Activated T-cell treated with anti-CD3 and anti-CD28 coated beads, Interleukin-2, amount 50 U/mL, for 48 hours (primary cell): ENCODE data around the gene CCT7.
A peak's percentile ranks its signal among the peaks of the same experiment; 100 is the strongest.

Experiments
- DNase-seq, 2 experiments: peaks; one replicate each; pipeline ENCODE4 v3.0.0-alpha.2; 2020

CCT7 gene

DNA sequence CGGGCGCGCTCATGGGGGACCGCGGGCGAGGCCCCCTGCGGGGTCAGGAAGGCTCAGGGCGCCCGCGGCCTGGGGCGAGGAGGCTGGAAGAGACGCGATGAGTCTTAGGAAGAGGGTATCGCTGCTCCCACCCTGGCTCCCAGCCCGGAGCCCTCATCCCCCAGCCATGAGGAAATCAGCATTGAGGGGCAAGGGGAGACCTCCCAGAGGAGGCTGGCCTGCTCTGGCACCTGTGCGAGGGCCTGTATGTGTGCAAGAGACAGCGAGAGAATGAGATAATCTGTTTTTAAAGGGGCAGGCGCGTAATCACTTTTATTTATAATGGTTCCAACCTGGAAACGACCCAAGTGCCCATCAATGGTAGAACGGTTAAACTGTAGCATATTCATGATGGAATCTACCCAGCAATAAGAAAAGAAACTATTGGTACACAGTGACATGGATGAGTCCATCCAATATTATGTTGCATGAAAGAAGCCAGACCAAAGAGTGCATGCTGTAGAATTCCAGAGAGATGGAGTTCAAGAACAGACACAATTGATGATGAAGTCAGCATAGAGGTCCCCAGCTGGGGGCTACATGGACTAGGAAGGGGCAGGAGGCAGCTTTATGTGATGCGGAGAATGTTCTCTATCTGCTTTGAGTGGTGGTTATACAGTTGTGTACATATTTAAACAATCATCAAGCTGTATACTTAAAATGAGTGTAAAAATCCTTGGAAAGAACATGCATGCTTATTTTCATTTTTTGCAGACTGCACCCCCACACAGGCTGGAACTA lies 35.8 kb downstream of the CCT7 start:
- DNase-seq, result peak in 1 of 2 experiments; percentile 50

DNA sequence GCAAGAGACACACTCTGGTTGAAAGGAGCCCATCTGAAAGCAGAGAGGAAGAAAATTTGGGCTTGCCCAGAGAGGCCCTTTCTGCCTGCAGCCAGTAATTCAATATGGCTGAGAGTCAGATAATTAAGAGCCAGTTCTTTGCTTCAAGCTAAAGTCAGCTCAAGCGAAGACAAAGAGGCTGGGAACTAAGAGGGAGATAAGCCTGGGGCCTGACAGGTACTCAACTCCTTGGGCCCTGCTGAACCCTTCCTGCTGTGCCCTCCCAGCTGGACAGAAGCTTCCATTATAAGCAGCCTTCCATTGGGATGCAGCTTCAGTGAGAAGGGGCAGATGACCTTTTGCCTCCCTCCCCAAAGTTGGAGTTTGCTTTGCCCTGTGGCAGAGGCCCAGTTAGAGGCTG lies 38.2 kb downstream of the CCT7 start:
- DNase-seq, result no peak

DNA sequence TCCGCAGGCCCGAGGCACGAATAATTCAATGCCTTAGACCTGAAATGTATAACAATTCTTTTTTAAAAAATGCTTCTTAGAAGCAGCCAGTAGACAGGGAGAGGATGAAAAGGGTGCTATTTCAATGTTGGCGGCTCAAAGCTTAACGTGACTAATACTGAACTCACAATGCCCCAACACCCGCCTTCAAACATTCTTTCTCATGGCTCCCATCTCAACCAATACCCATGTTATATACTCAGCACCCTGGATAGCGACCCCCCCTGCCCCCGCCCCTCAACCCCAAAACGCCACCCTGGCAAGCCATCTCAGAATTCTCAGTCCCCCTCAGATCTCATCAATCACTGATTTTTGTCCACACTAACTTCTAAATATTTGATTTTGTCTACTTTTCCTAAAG lies 45.7 kb downstream of the CCT7 start:
- DNase-seq, result no peak

DNA sequence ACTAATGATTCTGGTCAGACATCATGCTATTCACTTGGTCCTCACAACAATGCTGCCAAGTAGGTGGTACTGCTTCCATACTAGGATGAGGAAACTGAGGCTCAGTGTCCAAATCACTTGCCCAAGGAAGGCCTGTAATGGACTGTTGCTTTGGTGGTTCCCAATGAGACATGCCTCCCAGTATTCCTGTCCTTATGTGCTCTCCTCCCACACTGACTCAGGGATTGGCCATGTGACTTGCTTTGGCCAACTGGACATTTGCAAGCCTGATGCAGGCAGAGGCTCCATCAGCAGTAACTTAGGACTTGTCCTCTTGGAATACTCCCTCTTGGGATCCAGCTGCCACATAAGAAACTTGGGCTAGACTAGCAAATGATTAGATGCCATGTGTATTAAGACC lies 47.1 kb downstream of the CCT7 start:
- DNase-seq, result no peak

DNA sequence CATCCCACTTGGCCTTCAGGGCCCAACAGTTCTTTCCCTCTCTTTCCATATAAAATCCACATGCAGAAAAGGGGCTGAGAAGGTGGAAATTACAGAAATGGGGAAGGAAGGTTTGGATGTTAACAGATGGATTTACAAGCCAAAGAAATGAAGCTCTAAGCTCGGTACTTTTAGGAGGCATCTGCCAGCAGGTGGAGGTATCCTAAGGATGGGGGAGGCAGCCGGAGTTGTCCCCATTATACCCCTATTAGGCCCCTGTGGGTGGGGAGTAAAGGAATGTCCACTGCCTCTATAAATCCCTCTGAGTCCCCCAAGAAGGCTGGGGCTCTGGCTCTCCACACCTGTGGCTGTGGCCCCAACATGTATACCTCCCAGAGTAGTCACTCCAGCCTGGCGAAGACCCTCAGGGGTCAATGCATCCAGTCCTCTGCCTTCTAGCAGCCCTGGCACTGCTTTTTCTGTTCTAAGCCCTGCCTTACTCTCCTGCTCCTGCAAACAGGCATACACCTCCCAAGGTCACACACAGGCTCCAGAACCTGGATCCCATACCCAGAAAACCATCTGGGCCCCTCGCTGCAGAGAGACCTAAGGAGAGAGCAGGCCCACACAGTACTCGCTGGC lies 48.9 kb downstream of the CCT7 start:
- DNase-seq, result no peak

DNA sequence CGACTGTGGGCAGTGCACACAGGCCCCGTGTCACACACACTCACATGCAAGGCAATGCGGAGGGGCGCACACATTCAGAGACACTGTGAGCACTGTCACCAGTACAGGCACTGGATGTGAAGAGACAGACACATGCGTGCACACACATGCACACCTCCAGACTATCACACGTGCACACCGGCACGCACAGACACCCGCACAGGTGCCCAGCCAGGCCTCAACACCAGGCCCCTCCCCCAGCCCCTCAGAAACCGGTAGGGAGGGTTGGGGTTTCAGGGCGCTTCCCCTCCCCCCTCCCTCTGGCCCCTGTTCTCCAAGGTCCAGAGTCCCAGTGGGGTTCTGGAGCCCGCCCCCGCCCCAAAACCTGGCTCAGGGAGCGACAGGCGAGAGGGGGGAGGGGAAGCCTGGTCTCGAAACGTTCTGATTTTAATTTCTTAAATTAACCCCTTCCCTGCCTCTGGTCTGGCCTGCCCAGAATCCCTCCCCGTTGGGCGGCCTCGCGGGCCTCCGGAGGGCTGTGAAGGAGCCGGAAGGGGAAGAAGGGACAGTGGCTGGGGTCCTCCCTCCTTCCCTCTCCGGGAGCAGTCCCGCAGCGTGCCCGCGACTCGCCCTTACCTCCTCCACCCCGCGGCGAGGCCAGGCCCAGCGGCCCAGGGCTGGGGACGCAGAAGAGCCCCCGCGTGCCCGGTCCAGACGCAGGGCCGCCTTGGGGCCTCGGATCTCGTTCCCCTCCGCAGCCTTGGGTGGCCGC lies 49.6 kb downstream of the CCT7 start:
- DNase-seq, result peak; percentile 55 to 57

DNA sequence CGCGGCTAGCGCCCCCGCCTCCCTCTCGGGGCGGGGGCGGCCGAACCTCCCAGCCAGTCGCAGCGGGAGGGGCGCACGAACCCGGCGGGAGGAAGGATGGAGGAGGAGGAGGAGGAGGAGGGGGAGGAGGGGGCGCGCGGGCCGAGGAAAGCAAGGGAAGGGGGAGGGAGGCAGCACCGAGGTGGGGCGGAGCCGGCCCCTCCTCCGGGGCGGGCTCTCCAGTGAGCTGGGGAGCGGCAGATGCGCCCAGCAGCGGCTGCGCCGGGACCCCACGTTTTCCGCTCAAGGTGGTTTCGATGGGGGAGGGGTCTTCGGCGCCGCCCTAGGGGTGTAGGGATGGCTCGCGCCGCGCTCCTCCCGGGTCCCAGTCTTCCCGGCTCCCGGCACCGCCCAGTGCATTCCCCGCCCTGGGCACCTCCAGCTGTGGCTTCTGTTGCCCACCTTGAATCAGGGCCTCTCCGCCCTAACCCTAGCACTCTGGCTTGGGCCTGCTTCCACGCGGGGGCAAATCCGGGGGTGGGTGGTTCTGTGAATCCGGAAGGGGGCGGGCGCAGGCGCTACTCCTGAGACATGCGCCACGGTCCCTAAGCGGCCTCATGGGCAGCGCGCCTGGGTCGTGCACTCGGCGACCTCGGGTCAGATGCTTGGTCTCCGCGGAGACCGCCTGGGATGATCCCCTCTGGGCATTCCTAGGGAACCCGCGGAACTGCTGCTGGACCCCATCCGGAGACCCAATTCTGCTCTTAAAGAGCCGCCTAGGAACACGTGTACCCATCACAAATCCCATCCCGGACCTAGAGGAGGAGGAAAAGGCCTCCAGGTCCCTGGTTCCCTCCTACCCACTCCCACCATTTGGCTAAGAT lies 50.4 kb downstream of the CCT7 start, which contains the start of gene FBXO41:
Gene FBXO41, minus strand, starts transcription at position 183 of the 863 bp plus-strand sequence. CDS start 14,848 bp downstream, outside the sequence.
- DNase-seq, result peak; percentile 82 to 85

DNA sequence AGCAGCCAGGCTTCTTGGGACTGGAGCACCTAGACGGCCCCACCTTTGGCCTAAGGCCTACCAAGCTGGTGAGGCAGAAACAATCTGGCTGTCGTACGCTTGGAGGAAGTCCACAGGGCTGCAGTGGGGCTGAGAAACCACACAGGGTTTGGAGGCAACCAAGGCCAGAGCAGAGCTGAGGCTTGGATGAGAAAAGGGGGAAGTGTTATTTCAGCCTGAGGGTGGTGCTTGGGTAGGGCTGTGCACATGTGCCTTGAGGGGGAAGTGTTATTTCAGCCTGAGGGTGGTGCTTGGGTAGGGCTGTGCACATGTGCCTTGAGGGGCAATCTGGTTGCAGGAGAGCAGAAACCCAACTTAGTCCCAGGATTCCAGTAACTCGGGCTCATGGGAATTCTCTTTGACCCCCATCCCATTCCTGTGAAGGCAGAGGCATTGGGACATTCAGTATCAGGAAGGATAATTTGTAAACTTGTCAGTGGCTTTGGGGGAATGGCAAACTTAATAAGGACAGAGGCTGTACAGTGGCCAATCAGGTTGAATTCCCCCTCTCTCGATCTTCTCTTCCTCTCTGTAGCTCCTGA lies 51.1 kb downstream of the CCT7 start:
- DNase-seq, result no peak

DNA sequence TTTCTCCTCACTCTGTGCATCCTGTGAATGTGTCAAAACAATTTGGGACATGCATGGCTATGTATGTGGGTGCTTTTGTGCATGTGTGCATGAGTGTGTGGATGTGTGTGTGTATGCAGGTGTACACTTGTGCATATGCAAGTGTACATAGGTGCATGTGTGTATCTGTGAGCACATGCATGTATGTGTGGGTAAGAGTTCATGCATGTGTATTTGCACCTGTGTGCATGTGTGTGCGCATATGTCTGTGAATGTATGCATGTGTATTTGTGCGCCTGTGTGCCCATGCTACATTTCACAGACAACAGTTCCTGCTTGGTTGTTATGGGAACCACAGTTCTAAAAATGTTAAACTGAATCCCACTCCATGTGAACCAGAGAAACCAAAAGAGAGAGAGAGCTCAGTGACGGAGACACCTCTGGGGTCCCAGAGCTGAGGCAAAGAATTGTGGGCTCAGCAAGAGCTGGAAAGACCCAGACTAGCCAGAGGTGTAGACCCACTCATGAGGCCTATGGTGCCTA lies 52.1 kb downstream of the CCT7 start:
- no peak for DNase-seq

DNA sequence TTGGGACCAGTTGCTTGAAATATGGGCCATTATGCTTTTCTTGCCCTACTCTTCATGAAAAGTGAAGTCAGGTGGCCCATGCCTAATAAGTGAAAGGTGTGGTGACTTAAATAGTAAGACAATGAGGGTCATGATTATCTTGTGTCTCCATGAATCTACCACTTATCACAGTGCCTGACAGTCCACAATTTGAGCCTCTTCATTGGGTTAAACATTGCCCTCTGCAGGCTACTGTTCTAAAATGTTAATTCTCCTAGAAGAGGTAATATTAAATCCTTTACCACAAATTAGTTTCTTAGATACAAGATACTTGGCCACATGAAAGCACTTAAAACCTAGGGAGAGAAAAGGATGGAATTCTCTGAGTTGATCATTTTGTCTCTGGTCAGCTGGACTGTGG lies 55.2 kb downstream of the CCT7 start:
- no peak for DNase-seq

DNA sequence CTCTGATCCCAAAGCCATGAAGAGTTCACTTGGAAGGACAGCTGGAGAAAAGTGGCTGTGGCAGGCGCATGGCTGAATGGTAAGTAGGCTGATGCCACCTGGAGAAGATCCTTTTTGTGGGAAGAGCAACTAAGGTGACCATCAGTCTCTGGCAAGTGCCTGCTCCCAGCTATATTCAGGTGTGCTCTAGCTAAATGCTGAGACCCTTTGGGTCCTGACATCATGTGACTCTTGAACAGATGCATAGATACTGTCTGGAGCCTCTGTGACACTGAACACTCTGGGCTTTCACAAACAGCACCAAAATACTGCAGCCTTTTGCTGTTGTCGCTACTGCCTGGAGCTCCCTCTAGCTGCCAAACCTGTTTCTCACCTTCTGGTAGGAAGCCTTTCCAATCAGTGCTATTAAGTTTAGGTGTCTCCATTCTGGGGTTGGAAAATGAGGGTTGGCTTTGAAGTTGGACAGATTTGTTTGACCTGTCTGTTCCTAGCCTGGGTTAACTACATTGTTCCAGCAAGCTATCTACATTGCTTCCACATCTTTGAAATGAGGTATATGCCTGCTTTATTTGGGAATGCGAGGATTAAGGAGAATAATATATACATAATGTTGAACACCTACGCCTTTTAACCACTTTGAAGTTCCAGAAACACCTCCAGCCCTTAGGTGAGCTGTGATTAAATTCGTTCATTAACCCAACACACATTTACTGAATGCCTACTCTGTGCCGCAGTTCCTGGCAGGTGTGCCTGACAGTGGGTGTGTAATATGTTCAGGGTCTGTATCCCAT lies 56.1 kb downstream of the CCT7 start:
- DNase-seq, result peak; percentile 45 to 57

DNA sequence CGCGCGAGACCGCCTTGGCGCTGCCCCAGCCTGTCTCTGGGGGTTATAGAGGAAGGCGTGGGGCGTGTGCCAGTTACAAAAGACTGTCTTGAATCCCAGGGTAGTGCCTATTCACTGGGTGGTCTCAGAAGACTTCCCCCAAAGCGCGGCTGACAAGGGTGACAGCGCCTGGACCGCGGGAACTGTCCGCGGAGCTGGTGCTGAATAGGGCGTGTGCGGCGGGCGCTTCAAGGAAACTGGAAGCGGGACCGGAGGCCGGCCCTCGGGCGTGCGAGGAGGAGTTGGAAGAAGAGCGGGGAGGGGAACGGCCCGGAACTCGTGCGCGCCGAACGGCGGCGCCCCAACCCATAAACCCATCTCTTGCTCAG lies 57.0 kb downstream of the CCT7 start:
- DNase-seq, result peak; percentile 74 to 75

DNA sequence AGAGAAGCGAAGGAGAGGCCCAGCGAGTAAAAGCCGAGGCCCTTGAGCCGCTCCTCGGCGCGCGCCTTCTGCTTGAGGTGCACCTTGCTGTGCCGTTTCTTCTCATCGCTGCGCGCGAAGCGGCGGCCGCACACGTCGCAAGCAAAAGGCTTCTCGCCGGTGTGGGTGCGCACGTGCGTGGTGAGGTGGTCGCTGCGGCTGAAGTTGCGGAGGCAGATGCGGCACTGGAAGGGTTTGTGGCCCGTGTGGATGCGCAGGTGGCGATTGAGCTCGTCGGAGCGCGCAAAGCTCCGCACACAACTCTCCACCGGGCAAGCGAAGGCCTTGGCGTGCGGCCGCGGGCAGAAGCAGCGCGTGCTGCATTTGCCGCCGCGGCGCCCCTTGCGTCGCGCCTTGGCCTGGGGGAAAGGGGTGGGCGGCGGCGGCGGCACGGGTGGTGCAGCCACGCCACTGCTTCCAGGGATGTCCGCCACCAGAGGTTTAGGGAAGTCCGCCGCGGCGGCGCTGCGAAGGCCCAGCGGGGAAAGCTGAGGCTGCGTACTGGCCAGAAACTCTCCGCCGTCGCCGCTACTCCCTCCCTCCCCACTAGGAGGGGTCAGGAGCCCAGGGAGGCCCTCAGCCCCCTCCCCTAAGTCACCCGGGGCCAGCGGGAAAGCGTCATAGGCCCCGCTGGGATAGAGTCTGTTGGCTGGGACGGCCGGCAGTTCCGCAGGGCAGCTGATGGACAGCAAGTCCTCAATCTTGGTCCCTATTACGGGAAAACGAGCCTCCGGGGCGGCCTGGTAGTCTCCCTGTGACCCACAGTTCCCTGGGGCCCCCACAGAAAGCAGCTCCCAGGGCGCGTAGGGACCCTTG lies 57.6 kb downstream of the CCT7 start:
- peak; percentile 25 to 39 for DNase-seq

DNA sequence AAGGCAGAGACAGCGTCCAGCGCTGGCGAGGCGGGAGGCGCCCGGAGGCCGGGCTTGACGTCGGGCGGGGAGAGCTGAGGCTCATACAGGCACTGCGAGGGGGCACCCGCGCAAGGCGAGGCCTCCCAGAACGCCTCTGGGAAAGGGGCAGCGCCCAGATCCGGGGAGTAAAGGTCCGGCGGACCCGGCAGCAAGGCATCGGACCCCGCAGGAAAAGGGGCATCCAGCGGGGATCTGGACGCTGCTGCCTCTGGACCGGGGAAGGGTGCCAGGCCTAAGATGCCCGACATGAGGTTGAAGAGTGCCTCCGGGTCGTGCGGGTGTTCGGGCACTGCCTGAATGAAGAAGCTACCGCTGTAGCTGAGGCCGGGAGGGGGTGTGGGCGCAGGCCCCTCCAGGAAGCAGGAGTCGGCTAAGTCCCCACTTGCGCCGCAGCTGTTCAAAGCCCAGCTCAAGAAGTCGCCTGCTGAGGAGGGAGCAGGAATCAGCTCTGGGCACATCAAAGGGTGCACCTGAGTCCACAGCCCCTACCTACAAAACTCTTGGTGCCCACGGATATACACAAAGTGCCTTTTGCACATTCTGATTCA lies 58.3 kb downstream of the CCT7 start:
- peak in 1 of 2 experiments; percentile 35 for DNase-seq

DNA sequence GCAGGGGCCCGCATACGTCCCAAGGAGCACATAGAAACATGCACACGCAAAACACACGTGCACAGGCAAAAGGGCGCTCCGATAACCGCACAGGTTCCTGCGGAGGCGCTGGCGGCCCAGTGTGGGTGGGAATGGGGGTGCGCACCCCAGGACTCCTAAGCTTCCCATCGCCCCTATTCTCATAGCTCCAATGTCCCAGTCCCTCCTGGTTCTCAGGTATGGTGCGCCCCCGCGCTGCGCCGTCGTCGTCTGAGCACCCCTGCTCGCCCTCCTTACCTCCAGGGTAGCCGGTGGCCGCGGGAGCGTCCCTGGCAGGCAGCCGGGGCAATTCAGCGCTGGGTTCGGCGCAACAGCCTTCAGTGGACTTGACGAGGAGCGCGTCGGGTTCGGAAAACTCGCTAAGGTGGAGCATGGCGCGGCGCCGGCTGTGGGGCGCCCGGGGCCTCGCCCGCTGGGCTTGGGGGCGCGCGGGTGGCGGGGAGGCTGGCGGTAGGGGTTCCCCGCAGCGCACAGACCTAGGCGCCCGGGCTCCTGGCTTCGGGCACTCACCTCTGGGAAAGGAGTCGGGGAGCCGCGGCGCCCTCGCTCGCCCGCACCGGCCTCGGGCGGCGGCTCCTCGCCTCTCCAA lies 58.9 kb downstream of the CCT7 start:
- DNase-seq, result peak in 1 of 2 experiments; percentile 36

DNA sequence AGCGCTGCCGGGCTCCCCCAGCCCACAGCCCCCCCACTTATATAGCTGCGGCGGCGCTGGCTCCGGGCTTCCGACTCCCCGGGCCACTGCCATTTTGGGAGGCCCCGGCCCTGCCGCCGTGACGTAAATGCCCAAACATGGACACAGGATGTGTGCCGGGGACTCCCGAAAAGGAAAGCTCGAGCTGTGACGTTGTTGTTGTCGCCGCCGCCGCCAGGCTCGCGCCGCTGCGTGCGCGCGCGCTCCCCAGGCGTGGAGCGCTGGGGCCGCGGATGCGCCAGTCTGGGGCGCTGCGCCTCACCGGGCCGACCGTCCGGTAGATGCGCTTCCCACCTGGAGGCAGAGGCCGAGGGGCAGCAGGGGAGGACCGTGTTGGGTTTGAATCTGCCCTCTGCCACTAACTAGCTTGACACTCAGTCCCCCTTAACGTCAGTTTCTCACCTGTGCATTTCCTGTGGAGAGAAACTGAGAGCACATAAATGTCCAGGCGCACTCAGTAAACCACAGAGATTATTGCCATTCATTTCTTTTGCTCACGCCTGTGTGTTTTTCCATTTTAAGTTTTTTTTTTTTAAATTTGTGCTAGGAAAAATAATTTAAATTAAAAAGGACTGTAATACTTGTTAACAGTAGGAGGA lies 59.5 kb downstream of the CCT7 start, which contains the start of gene EGR4:
Gene EGR4, minus strand, starts transcription at position 15 of the 638 bp plus-strand sequence. CDS start 231 bp downstream, outside the sequence.
- peak; percentile 91 for DNase-seq

DNA sequence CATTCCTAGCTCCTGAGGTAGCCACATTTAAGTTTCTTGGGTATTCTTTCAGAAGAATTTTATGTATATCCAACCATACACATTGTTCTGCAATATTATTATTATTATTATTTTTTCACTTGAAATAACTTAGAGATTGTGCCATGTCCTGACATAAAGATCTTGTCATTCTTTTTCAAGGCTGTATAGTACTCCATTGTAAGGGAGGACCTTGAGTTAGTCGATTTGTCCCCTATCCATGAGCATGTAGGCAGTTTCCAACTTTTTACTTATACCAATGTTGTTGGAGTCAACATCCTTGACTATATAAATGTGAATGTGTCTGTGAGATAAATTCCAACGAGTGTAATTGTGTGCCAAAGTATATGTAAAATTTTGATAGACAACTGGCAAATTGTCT lies 60.1 kb downstream of the CCT7 start:
- no peak for DNase-seq

DNA sequence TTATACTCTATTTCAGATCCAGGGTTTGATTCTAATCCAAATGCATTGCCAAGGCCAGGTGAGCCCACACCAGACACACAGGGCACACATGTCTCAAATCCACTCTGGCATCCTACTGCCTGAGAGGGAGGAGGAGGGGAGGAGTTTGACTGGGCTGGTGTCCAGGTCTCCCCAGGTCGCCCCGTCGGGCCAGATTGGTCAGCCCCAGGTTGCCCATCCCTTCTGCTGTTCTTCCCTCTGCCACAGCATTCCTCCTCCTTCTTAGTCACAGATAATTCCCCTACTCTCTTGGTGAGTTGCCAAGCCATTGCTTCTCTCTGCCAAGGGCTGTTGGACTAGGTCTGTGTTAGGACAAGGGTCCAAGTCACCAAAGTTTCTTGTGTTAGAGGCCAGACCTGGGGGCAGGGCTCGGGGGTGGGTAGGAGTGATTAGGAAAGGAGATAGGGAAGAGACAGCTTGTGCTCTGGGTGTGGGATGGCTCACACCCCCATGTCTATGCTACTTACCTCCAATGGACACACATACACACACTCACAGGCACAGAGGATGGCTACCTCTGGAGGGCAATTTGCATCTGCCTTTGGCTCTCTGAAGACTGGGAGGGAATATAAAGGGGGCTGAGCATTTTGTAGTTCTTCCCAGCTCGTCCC lies 61.8 kb downstream of the CCT7 start:
- DNase-seq, result no peak
